Caco-2 (cell line): ENCODE results near the gene USF2. TPM values are rescaled to one million over a fixed set of nuclear protein-coding genes. Genes with fewer than 3 reads are reported as not detected.
"Not testable (repeated sequence)": the region's sequence is repeated elsewhere in the genome, so short reads cannot be mapped to it uniquely, and the experiment has no call there.

Experiments
- BruUV-seq: library from RNA; stranded (reverse); fragments of 400-500 nt; replicated peaks from 2 replicates; lab custom pipeline; 2021; lab: Mats Ljungman, UMichigan
- CTCF ChIA-PET: fragments of 300-600 bp; sonication (Branson Sonifier 250); formaldehyde crosslinking; loops from one replicate; lab custom pipeline; 2022; ENCODE audit warnings: antibody characterized with exemption; lab: Charles Lee
- POLR2A ChIA-PET: fragments of 300-600 bp; sonication (Branson Sonifier 250); formaldehyde crosslinking; loops from one replicate; lab custom pipeline; 2022; ENCODE audit warnings: antibody characterized with exemption; lab: Charles Lee
- DNase-seq, 2 experiments: peaks; one replicate each; pipeline versions ENCODE4 v3.0.0 to v3.0.0-alpha.2; 2020 to 2022
- H3K27me3 ChIP-seq: replicated peaks from 2 replicates; pipeline ENCODE4 v1.6.0; 2011; ENCODE audit warnings: low read length; ENCODE audit not compliant: control insufficient read depth, insufficient read depth
- H3K36me3 ChIP-seq: 2 replicates; pipeline ENCODE4 v1.5.1; 2011; ENCODE audit warnings: low read length; ENCODE audit not compliant: control insufficient read depth, insufficient read depth
- H3K4me1 ChIP-seq: fragments of 250-450 bp; sonication (Bioruptor Pico); 2 replicates; pipeline ENCODE4 v1.5.1; 2020; ENCODE audit warnings: mild to moderate bottlenecking
- H3K4me3 ChIP-seq: 2 replicates; pipeline ENCODE4 v1.5.1; 2011; ENCODE audit warnings: low read depth, mild to moderate bottlenecking, control low read depth, low read length
- H3K9me3 ChIP-seq: fragments of 250-450 bp; sonication (Bioruptor Pico); 2 replicates; pipeline ENCODE4 v1.5.1; 2020; ENCODE audit warnings: mild to moderate bottlenecking, moderate library complexity
- H3K27ac Mint-ChIP-seq: one replicate; pipeline ENCODE4 v1.8.0; 2022; ENCODE audit warnings: mixed read lengths; ENCODE audit not compliant: unreplicated experiment
- H3K27me3 Mint-ChIP-seq: one replicate; pipeline ENCODE4 v1.8.0; 2022; ENCODE audit warnings: mixed read lengths; ENCODE audit not compliant: insufficient read depth, unreplicated experiment
- H3K36me3 Mint-ChIP-seq: one replicate; pipeline ENCODE4 v1.8.0; 2022; ENCODE audit warnings: mild to moderate bottlenecking, mixed read lengths; ENCODE audit not compliant: insufficient read depth, unreplicated experiment
- H3K4me1 Mint-ChIP-seq: one replicate; pipeline ENCODE4 v1.8.0; 2022; ENCODE audit warnings: low read depth, mixed read lengths; ENCODE audit not compliant: unreplicated experiment
- H3K4me3 Mint-ChIP-seq: one replicate; pipeline ENCODE4 v1.8.0; 2022; ENCODE audit warnings: mild to moderate bottlenecking, moderate library complexity, mixed read lengths; ENCODE audit not compliant: unreplicated experiment
- H3K9me3 Mint-ChIP-seq: one replicate; pipeline ENCODE4 v1.8.0; 2022; ENCODE audit warnings: mixed read lengths; ENCODE audit not compliant: unreplicated experiment
- intact Hi-C: fragments of 100-400 bp; cut with micrococcal nuclease; formaldehyde crosslinking; loops from one replicate; pipeline ENCODE4 v1.10.0; 2022; ENCODE audit not compliant: unreplicated experiment
- total RNA-seq: library from RNA; stranded (reverse); gene quantifications from 2 replicates; pipeline ENCODE4 v1.2.3, GENCODE V29; 2022
- TF ChIP-seq, protein P1 (sequence below), 2 experiments: fragments of 200-600 bp in 1 of 2; IDR thresholded peaks; 1 replicate in 1 of 2; 2 replicates in 1 of 2; pipeline versions ENCODE4 v1.5.1 to v1.8.0; 2011 to 2022; ENCODE audit warnings: antibody characterized with exemption in 1 of 2, control low read depth in 1 of 2, inconsistent platforms in 1 of 2, low read depth in 1 of 2, low read length in 1 of 2, mild to moderate bottlenecking in 1 of 2, moderate library complexity in 1 of 2; ENCODE audit not compliant: insufficient read depth in 1 of 2, severe bottlenecking in 1 of 2, unreplicated experiment in 1 of 2

Gene USF2
- total RNA-seq, 1 experiment from 2014 or later = 105 TPM

- CTCF ChIA-PET, H3K4me1 ChIP-seq, H3K9me3 ChIP-seq, H3K4me1 Mint-ChIP-seq, H3K27me3 ChIP-seq, H3K4me3 Mint-ChIP-seq, H3K27ac Mint-ChIP-seq, H3K36me3 ChIP-seq, intact Hi-C loops, H3K4me3 ChIP-seq, BruUV-seq, H3K9me3 Mint-ChIP-seq, H3K27me3 Mint-ChIP-seq, DNase-seq: not testable (repeated sequence)
- POLR2A ChIA-PET = interaction anchor here (0.6 kb wide), 1 partner anchor 16 kb away, joined by 3 read pairs; no protein-coding TSS in a partner anchor
- H3K36me3 Mint-ChIP-seq = peaks cover 11% of the 10 kb centered on the region
Observed at GRCh38 chr19:35286101-35286500, 17.3 kb downstream of the USF2 start.

GRCh38 chr19:35287713-35288112 is 19.0 kb downstream of the USF2 start:
- Histone ChIP-seq H3K4me3 (no peak overlapping the region), H3K4me1 (no peaks in the 10 kb centered on the region), H3K36me3 (no peaks in the 10 kb centered on the region), H3K9me3 (no peaks in the 10 kb centered on the region), H3K27me3 (no peaks in the 10 kb centered on the region; the same call in 1 of the 2 replicates)
- no TSS peak for BruUV-seq
- Mint-ChIP-seq H3K27me3 (peaks cover 5% of the 10 kb centered on the region), H3K36me3 (peaks cover under 1% of the 10 kb centered on the region), H3K4me3 (no peak overlapping the region), H3K9me3 (no peaks in the 10 kb centered on the region), H3K4me1 (no peaks in the 10 kb centered on the region), H3K27ac (no peak overlapping the region)
- no peak for DNase-seq
- intact Hi-C loops = no loop called here
- CTCF ChIA-PET = no interaction called here
- TF ChIP-seq, protein P1, sequence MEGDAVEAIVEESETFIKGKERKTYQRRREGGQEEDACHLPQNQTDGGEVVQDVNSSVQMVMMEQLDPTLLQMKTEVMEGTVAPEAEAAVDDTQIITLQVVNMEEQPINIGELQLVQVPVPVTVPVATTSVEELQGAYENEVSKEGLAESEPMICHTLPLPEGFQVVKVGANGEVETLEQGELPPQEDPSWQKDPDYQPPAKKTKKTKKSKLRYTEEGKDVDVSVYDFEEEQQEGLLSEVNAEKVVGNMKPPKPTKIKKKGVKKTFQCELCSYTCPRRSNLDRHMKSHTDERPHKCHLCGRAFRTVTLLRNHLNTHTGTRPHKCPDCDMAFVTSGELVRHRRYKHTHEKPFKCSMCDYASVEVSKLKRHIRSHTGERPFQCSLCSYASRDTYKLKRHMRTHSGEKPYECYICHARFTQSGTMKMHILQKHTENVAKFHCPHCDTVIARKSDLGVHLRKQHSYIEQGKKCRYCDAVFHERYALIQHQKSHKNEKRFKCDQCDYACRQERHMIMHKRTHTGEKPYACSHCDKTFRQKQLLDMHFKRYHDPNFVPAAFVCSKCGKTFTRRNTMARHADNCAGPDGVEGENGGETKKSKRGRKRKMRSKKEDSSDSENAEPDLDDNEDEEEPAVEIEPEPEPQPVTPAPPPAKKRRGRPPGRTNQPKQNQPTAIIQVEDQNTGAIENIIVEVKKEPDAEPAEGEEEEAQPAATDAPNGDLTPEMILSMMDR (IDR thresholded peaks at IDR 0.05; ENCODE audit: insufficient read depth in 1 of 2, low read depth in 1 of 2, low read length in 1 of 2, severe bottlenecking in 1 of 2, unreplicated experiment in 1 of 2) = no peak
- POLR2A ChIA-PET = no interaction called here

GRCh38 chr19:35288331-35288730 is 19.6 kb downstream of the USF2 start:
- H3K36me3 ChIP-seq = no peaks in the 10 kb centered on the region
- peaks cover 7% of the 10 kb centered on the region for H3K27me3 Mint-ChIP-seq
- no peaks in the 10 kb centered on the region for H3K4me1 Mint-ChIP-seq
- H3K4me3 ChIP-seq = no peak overlapping the region
- no peaks in the 10 kb centered on the region; the same call in 1 of the 2 replicates for H3K27me3 ChIP-seq
- no TSS peak for BruUV-seq
- no peaks in the 10 kb centered on the region for H3K36me3 Mint-ChIP-seq
- TF ChIP-seq, protein P1 (IDR thresholded peaks at IDR 0.05; ENCODE audit: insufficient read depth in 1 of 2, low read depth in 1 of 2, low read length in 1 of 2, severe bottlenecking in 1 of 2, unreplicated experiment in 1 of 2) = no peak
- no peaks in the 10 kb centered on the region for H3K9me3 Mint-ChIP-seq
- intact Hi-C loops = no loop called here
- no peaks in the 10 kb centered on the region for H3K9me3 ChIP-seq
- H3K4me3 Mint-ChIP-seq = no peak overlapping the region
- H3K27ac Mint-ChIP-seq = no peak overlapping the region
- POLR2A ChIA-PET = interaction anchor here (0.6 kb wide), 1 partner anchor 32 kb away, joined by 4 read pairs; no protein-coding TSS in a partner anchor
- no peak for DNase-seq
- CTCF ChIA-PET = no interaction called here
- no peaks in the 10 kb centered on the region for H3K4me1 ChIP-seq
